ENCODE results near the gene CRBN.

CRBN gene

GRCh38 chr3:3170998-3171397 is 8.5 kb downstream of the CRBN start:
- H3K27me3 ChIP-seq (ENCODE audit: control insufficient read depth, insufficient read depth, low read length) = no peaks in the 10 kb centered on the region
- no peak overlapping the region for H3K4me3 ChIP-seq (ENCODE audit: low read depth, low read length)
- no peaks in the 10 kb centered on the region for H3K4me1 ChIP-seq (ENCODE audit: control insufficient read depth, insufficient read depth, low read length)
- no peak overlapping the region for H3K27ac ChIP-seq (ENCODE audit: low read depth, low read length)
- no peak overlapping the region for H3K9ac ChIP-seq (ENCODE audit: low read depth, low read length)
- peaks cover 86% of the 10 kb centered on the region for H3K36me3 ChIP-seq (ENCODE audit: control insufficient read depth, insufficient read depth, low read length)
- no peaks in the 10 kb centered on the region for H3K9me3 ChIP-seq (ENCODE audit: control insufficient read depth, insufficient read depth, low read length)

GRCh38 chr3:3165650-3166049 is 13.8 kb downstream of the CRBN start:
- Histone ChIP-seq H3K27ac (ENCODE audit: low read depth, low read length) (no peak overlapping the region), H3K9ac (ENCODE audit: low read depth, low read length) (no peak overlapping the region), H3K27me3 (ENCODE audit: control insufficient read depth, insufficient read depth, low read length) (no peaks in the 10 kb centered on the region), H3K4me1 (ENCODE audit: control insufficient read depth, insufficient read depth, low read length) (no peaks in the 10 kb centered on the region), H3K4me3 (ENCODE audit: low read depth, low read length) (no peak overlapping the region), H3K36me3 (ENCODE audit: control insufficient read depth, insufficient read depth, low read length) (peaks cover 81% of the 10 kb centered on the region), H3K9me3 (ENCODE audit: control insufficient read depth, insufficient read depth, low read length) (no peaks in the 10 kb centered on the region)

- Histone ChIP-seq H3K27me3 (ENCODE audit: control insufficient read depth, insufficient read depth, low read length) (no peaks in the 10 kb centered on the region), H3K9me3 (ENCODE audit: control insufficient read depth, insufficient read depth, low read length) (no peaks in the 10 kb centered on the region), H3K27ac (ENCODE audit: low read depth, low read length) (no peak overlapping the region), H3K4me1 (ENCODE audit: control insufficient read depth, insufficient read depth, low read length) (no peaks in the 10 kb centered on the region), H3K36me3 (ENCODE audit: control insufficient read depth, insufficient read depth, low read length) (peaks cover 81% of the 10 kb centered on the region), H3K4me3 (ENCODE audit: low read depth, low read length) (no peak overlapping the region), H3K9ac (ENCODE audit: low read depth, low read length) (no peak overlapping the region)
Measured at GRCh38 chr3:3165241-3165640, 14.2 kb downstream of the CRBN start.

- no peak overlapping the region for H3K4me3 ChIP-seq (ENCODE audit: low read depth, low read length)
- no peaks in the 10 kb centered on the region for H3K27me3 ChIP-seq (ENCODE audit: control insufficient read depth, insufficient read depth, low read length)
- no peaks in the 10 kb centered on the region for H3K4me1 ChIP-seq (ENCODE audit: control insufficient read depth, insufficient read depth, low read length)
- peaks cover 55% of the 10 kb centered on the region for H3K36me3 ChIP-seq (ENCODE audit: control insufficient read depth, insufficient read depth, low read length)
- H3K9me3 ChIP-seq (ENCODE audit: control insufficient read depth, insufficient read depth, low read length) = no peaks in the 10 kb centered on the region
- H3K27ac ChIP-seq (ENCODE audit: low read depth, low read length) = no peak overlapping the region
- no peak overlapping the region for H3K9ac ChIP-seq (ENCODE audit: low read depth, low read length)
Measured at GRCh38 chr3:3160826-3161225, 18.7 kb downstream of the CRBN start.

GRCh38 chr3:3157484-3157883 is 22.0 kb downstream of the CRBN start:
- H3K9ac ChIP-seq (ENCODE audit: low read depth, low read length) = no peak overlapping the region
- no peak overlapping the region for H3K27ac ChIP-seq (ENCODE audit: low read depth, low read length)
- H3K4me1 ChIP-seq (ENCODE audit: control insufficient read depth, insufficient read depth, low read length) = no peaks in the 10 kb centered on the region
- H3K9me3 ChIP-seq (ENCODE audit: control insufficient read depth, insufficient read depth, low read length) = no peaks in the 10 kb centered on the region
- H3K27me3 ChIP-seq (ENCODE audit: control insufficient read depth, insufficient read depth, low read length) = no peaks in the 10 kb centered on the region
- no peak overlapping the region for H3K4me3 ChIP-seq (ENCODE audit: low read depth, low read length)
- H3K36me3 ChIP-seq (ENCODE audit: control insufficient read depth, insufficient read depth, low read length) = peaks cover 57% of the 10 kb centered on the region

- H3K4me1 ChIP-seq (ENCODE audit: control insufficient read depth, insufficient read depth, low read length) = no peaks in the 10 kb centered on the region
- no peaks in the 10 kb centered on the region for H3K27me3 ChIP-seq (ENCODE audit: control insufficient read depth, insufficient read depth, low read length)
- H3K27ac ChIP-seq (ENCODE audit: low read depth, low read length) = no peak overlapping the region
- H3K4me3 ChIP-seq (ENCODE audit: low read depth, low read length) = no peak overlapping the region
- no peaks in the 10 kb centered on the region for H3K9me3 ChIP-seq (ENCODE audit: control insufficient read depth, insufficient read depth, low read length)
- peaks cover 68% of the 10 kb centered on the region for H3K36me3 ChIP-seq (ENCODE audit: control insufficient read depth, insufficient read depth, low read length)
- no peak overlapping the region for H3K9ac ChIP-seq (ENCODE audit: low read depth, low read length)
Measured at GRCh38 chr3:3154879-3155610, 24.4 kb downstream of the CRBN start.

GRCh38 chr3:3151513-3151912 is 28.0 kb downstream of the CRBN start:
- H3K4me3 ChIP-seq (ENCODE audit: low read depth, low read length) = no peak overlapping the region
- no peaks in the 10 kb centered on the region for H3K4me1 ChIP-seq (ENCODE audit: control insufficient read depth, insufficient read depth, low read length)
- H3K9me3 ChIP-seq (ENCODE audit: control insufficient read depth, insufficient read depth, low read length) = no peaks in the 10 kb centered on the region
- no peak overlapping the region for H3K9ac ChIP-seq (ENCODE audit: low read depth, low read length)
- H3K27ac ChIP-seq (ENCODE audit: low read depth, low read length) = no peak overlapping the region
- no peaks in the 10 kb centered on the region for H3K27me3 ChIP-seq (ENCODE audit: control insufficient read depth, insufficient read depth, low read length)
- H3K36me3 ChIP-seq (ENCODE audit: control insufficient read depth, insufficient read depth, low read length) = peaks cover 96% of the 10 kb centered on the region

GRCh38 chr3:3149560-3149959 is 29.9 kb downstream of the CRBN start:
- Histone ChIP-seq H3K9ac (ENCODE audit: low read depth, low read length) (no peak overlapping the region), H3K27ac (ENCODE audit: low read depth, low read length) (no peak overlapping the region)

GRCh38 chr3:3145831-3146230 is 33.7 kb downstream of the CRBN start:
- no peak overlapping the region for H3K27ac ChIP-seq (ENCODE audit: low read depth, low read length)
- H3K36me3 ChIP-seq (ENCODE audit: control insufficient read depth, insufficient read depth, low read length) = peaks cover 99% of the 10 kb centered on the region
- no peak overlapping the region for H3K4me3 ChIP-seq (ENCODE audit: low read depth, low read length)
- H3K9me3 ChIP-seq (ENCODE audit: control insufficient read depth, insufficient read depth, low read length) = no peaks in the 10 kb centered on the region
- no peaks in the 10 kb centered on the region for H3K4me1 ChIP-seq (ENCODE audit: control insufficient read depth, insufficient read depth, low read length)
- H3K9ac ChIP-seq (ENCODE audit: low read depth, low read length) = no peak overlapping the region
- no peaks in the 10 kb centered on the region for H3K27me3 ChIP-seq (ENCODE audit: control insufficient read depth, insufficient read depth, low read length)

More at GRCh38 chr3:3149560-3149959, 29.9 kb downstream of the CRBN start:
- H3K27me3 ChIP-seq (ENCODE audit: control insufficient read depth, insufficient read depth, low read length) = no peaks in the 10 kb centered on the region
- H3K4me3 ChIP-seq (ENCODE audit: low read depth, low read length) = no peak overlapping the region
- peaks cover 99% of the 10 kb centered on the region for H3K36me3 ChIP-seq (ENCODE audit: control insufficient read depth, insufficient read depth, low read length)
- H3K4me1 ChIP-seq (ENCODE audit: control insufficient read depth, insufficient read depth, low read length) = no peaks in the 10 kb centered on the region
- H3K9me3 ChIP-seq (ENCODE audit: control insufficient read depth, insufficient read depth, low read length) = no peaks in the 10 kb centered on the region

GRCh38 chr3:3141939-3142338 is 37.6 kb downstream of the CRBN start:
- no peaks in the 10 kb centered on the region for H3K9me3 ChIP-seq (ENCODE audit: control insufficient read depth, insufficient read depth, low read length)
- H3K36me3 ChIP-seq (ENCODE audit: control insufficient read depth, insufficient read depth, low read length) = peaks cover 97% of the 10 kb centered on the region
- no peak overlapping the region for H3K27ac ChIP-seq (ENCODE audit: low read depth, low read length)
- no peak overlapping the region for H3K9ac ChIP-seq (ENCODE audit: low read depth, low read length)
- no peak overlapping the region for H3K4me3 ChIP-seq (ENCODE audit: low read depth, low read length)
- no peaks in the 10 kb centered on the region for H3K4me1 ChIP-seq (ENCODE audit: control insufficient read depth, insufficient read depth, low read length)
- H3K27me3 ChIP-seq (ENCODE audit: control insufficient read depth, insufficient read depth, low read length) = no peaks in the 10 kb centered on the region

- Histone ChIP-seq H3K4me1 (ENCODE audit: control insufficient read depth, insufficient read depth, low read length) (no peaks in the 10 kb centered on the region), H3K27me3 (ENCODE audit: control insufficient read depth, insufficient read depth, low read length) (no peaks in the 10 kb centered on the region), H3K4me3 (ENCODE audit: low read depth, low read length) (no peak overlapping the region), H3K9me3 (ENCODE audit: control insufficient read depth, insufficient read depth, low read length) (no peaks in the 10 kb centered on the region), H3K27ac (ENCODE audit: low read depth, low read length) (no peak overlapping the region), H3K36me3 (ENCODE audit: control insufficient read depth, insufficient read depth, low read length) (peaks cover 83% of the 10 kb centered on the region), H3K9ac (ENCODE audit: low read depth, low read length) (no peak overlapping the region)
Measured at GRCh38 chr3:3137526-3137925, 42.0 kb downstream of the CRBN start.

Measured in HUES48 (cell line).